Breast epithelium (tissue), 3 donors: ENCODE data around the gene GARIN5A.

Source experiments
- POLR2A ChIP-seq: fragments of 450-650 bp; IDR thresholded peaks from one replicate; pipeline ENCODE4 v1.6.1; 2016; ENCODE audit warnings: antibody characterized with exemption, mild to moderate bottlenecking, moderate library complexity
- TF ChIP-seq, protein P1 (sequence below), 3 donors: fragments of 450-650 bp; IDR thresholded peaks; one replicate each; pipeline ENCODE4 v1.5.1; 2016 to 2017; ENCODE audit warnings: antibody characterized with exemption in 3 of 3, mild to moderate bottlenecking in 3 of 3, moderate library complexity in 3 of 3

GRCh38 chr19:50461066-50461875 lies 15.4 kb downstream of the GARIN5A start:
- TF ChIP-seq, protein P1, sequence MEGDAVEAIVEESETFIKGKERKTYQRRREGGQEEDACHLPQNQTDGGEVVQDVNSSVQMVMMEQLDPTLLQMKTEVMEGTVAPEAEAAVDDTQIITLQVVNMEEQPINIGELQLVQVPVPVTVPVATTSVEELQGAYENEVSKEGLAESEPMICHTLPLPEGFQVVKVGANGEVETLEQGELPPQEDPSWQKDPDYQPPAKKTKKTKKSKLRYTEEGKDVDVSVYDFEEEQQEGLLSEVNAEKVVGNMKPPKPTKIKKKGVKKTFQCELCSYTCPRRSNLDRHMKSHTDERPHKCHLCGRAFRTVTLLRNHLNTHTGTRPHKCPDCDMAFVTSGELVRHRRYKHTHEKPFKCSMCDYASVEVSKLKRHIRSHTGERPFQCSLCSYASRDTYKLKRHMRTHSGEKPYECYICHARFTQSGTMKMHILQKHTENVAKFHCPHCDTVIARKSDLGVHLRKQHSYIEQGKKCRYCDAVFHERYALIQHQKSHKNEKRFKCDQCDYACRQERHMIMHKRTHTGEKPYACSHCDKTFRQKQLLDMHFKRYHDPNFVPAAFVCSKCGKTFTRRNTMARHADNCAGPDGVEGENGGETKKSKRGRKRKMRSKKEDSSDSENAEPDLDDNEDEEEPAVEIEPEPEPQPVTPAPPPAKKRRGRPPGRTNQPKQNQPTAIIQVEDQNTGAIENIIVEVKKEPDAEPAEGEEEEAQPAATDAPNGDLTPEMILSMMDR (IDR thresholded peaks at IDR 0.05), result peak; percentile 75 to 83 (median 82)
- no peak for TF ChIP-seq POLR2A
